Stimulated activated CD8-positive, alpha-beta memory T cell treated with anti-CD3 and anti-CD28 coated beads, Interleukin-7, amount 100 ng/mL, for 48 hours (primary cell): ENCODE measurements around the gene RNF123.
"Not testable (repeated sequence)": the region's sequence is repeated elsewhere in the genome, so short reads cannot be mapped to it uniquely, and the experiment has no call there.

Experiments used
- DNase-seq, 2 donors: peaks; one replicate each; pipeline ENCODE4 v3.0.0-alpha.2; 2020; ENCODE audit warnings: low read depth in 1 of 2; ENCODE audit errors: extremely low read depth in 1 of 2

Gene RNF123

GRCh38 chr3:49734752-49735151 is 45.4 kb downstream of the RNF123 start:
- no peak for DNase-seq

GRCh38 chr3:49738067-49738713 is 48.8 kb downstream of the RNF123 start:
- no peak for DNase-seq

GRCh38 chr3:49740427-49740826 is 51.1 kb downstream of the RNF123 start:
- no peak for DNase-seq

- DNase-seq: no peak
Observed at GRCh38 chr3:49745986-49746385, 56.6 kb downstream of the RNF123 start.

GRCh38 chr3:49747792-49748480 is 58.6 kb downstream of the RNF123 start:
- no peak for DNase-seq

GRCh38 chr3:49748874-49749273 is 59.5 kb downstream of the RNF123 start:
- DNase-seq: not testable (repeated sequence)

- no peak for DNase-seq
Observed at GRCh38 chr3:49750056-49750455, 60.7 kb downstream of the RNF123 start.

- DNase-seq: no peak
Observed at GRCh38 chr3:49751501-49751900, 62.1 kb downstream of the RNF123 start.

GRCh38 chr3:49754536-49754935 is 65.2 kb downstream of the RNF123 start:
- DNase-seq: no peak

GRCh38 chr3:49756036-49756435 is 66.7 kb downstream of the RNF123 start:
- no peak for DNase-seq

- DNase-seq: no peak
Observed at GRCh38 chr3:49757197-49757596, 67.8 kb downstream of the RNF123 start.

- DNase-seq: no peak
Observed at GRCh38 chr3:49759226-49759625, 69.9 kb downstream of the RNF123 start.

GRCh38 chr3:49761661-49762060 is 72.3 kb downstream of the RNF123 start:
- no peak for DNase-seq

GRCh38 chr3:49763981-49764380 is 74.6 kb downstream of the RNF123 start:
- DNase-seq: no peak

- DNase-seq: no peak
Observed at GRCh38 chr3:49769286-49769915, 80.0 kb downstream of the RNF123 start.

- no peak for DNase-seq
Observed at GRCh38 chr3:49769926-49770325, 80.6 kb downstream of the RNF123 start.
